HepG2 (cell line): Measurements from ENCODE around the gene UBB. TPM values are rescaled to one million over a fixed set of nuclear protein-coding genes. Genes with fewer than 3 reads are reported as not detected.

Source experiments
- ARHGAP35 ChIP-seq: sonication (generic); formaldehyde crosslinking; IDR thresholded peaks from 2 replicates; pipeline ENCODE4 v1.9.0; 2022; ENCODE audit warnings: mild to moderate bottlenecking, inconsistent platforms, moderate library complexity, missing genetic modification reagents, borderline replicate concordance
- CHD2 ChIP-seq: IDR thresholded peaks from 2 replicates; pipeline ENCODE4 v1.6.1; 2011; ENCODE audit warnings: low read depth, low read length, improper control_type of control experiment
- ELF3 ChIP-seq: IDR thresholded peaks from 2 replicates; pipeline ENCODE4 v1.6.1; 2016; ENCODE audit warnings: missing genetic modification reagents, missing compliant biosample characterization
- ESRRA ChIP-seq: sonication (generic); formaldehyde crosslinking; IDR thresholded peaks from 2 replicates; pipeline ENCODE4 v1.5.1; 2020; ENCODE audit warnings: mild to moderate bottlenecking, low read depth, missing genetic modification reagents
- FOXA1 ChIP-seq, 2 experiments: fragments of 450-650 bp in 1 of 2; sonication (generic) in 1 of 2; formaldehyde crosslinking in 1 of 2; IDR thresholded peaks; 2 replicates each; pipeline versions ENCODE4 v1.4.0 to v1.6.1; 2016 to 2020; ENCODE audit warnings: missing genetic modification reagents in 1 of 2
- FOXP1 ChIP-seq, 2 experiments: fragments of 450-650 bp in 1 of 2; IDR thresholded peaks; 2 replicates each; pipeline ENCODE4 v1.6.1; 2017 to 2018; ENCODE audit warnings: antibody characterized with exemption in 1 of 2
- GLI4 ChIP-seq: sonication (generic); formaldehyde crosslinking; IDR thresholded peaks from 2 replicates; pipeline ENCODE4 v1.5.1; 2020; ENCODE audit warnings: missing genetic modification reagents, mild to moderate bottlenecking, moderate library complexity, borderline replicate concordance
- HDAC1 ChIP-seq: sonication (generic); formaldehyde crosslinking; IDR thresholded peaks from 2 replicates; pipeline ENCODE4 v1.5.1; 2020; ENCODE audit warnings: mild to moderate bottlenecking, missing genetic modification reagents
- IKZF4 ChIP-seq: sonication (generic); formaldehyde crosslinking; IDR thresholded peaks from 2 replicates; pipeline ENCODE4 v1.5.1; 2020; ENCODE audit warnings: borderline replicate concordance, mild to moderate bottlenecking, low read depth, missing genetic modification reagents; ENCODE audit errors: not compliant biosample characterization
- NRL ChIP-seq: sonication (generic); formaldehyde crosslinking; IDR thresholded peaks from 2 replicates; pipeline ENCODE4 v1.5.0; 2020; ENCODE audit warnings: missing genetic modification reagents, mild to moderate bottlenecking, moderate library complexity, borderline replicate concordance
- PAWR ChIP-seq: sonication (generic); formaldehyde crosslinking; IDR thresholded peaks from 2 replicates; pipeline ENCODE4 v1.4.0; 2020; ENCODE audit warnings: missing genetic modification reagents, mild to moderate bottlenecking, borderline replicate concordance
- PCBP1 ChIP-seq: fragments of 200-400 bp; formaldehyde crosslinking; IDR thresholded peaks from 2 replicates; pipeline ENCODE4 v1.6.1; 2017; ENCODE audit warnings: mild to moderate bottlenecking, low read depth, low read length, borderline replicate concordance
- SMARCC2 ChIP-seq: fragments of 450-650 bp; IDR thresholded peaks from 2 replicates; pipeline ENCODE4 v1.6.1; 2017; ENCODE audit warnings: antibody characterized with exemption, mild to moderate bottlenecking
- TAF15 ChIP-seq: fragments of 200-400 bp; formaldehyde crosslinking; IDR thresholded peaks from one replicate; pipeline ENCODE4 v1.6.1; 2018; ENCODE audit warnings: mild to moderate bottlenecking, low read depth, low read length; ENCODE audit not compliant: poor library complexity, severe bottlenecking
- ZNF280D ChIP-seq: sonication (generic); formaldehyde crosslinking; IDR thresholded peaks from 2 replicates; pipeline ENCODE4 v1.5.1; 2020; ENCODE audit warnings: mild to moderate bottlenecking, missing genetic modification reagents
- ZNF282 ChIP-seq: fragments of 450-650 bp; IDR thresholded peaks from 2 replicates; pipeline ENCODE4 v1.6.1; 2018; ENCODE audit not compliant: partially characterized antibody
- ZNF431 ChIP-seq: sonication (generic); formaldehyde crosslinking; IDR thresholded peaks from 2 replicates; pipeline ENCODE4 v1.9.0; 2022; ENCODE audit warnings: missing genetic modification reagents, low read depth, mild to moderate bottlenecking, borderline replicate concordance
- ZNF747 ChIP-seq: sonication (generic); formaldehyde crosslinking; IDR thresholded peaks from 2 replicates; pipeline ENCODE4 v1.8.1; 2023; ENCODE audit warnings: missing genetic modification reagents, mild to moderate bottlenecking, borderline replicate concordance
- ZNF773 ChIP-seq: sonication (generic); formaldehyde crosslinking; IDR thresholded peaks from 2 replicates; pipeline ENCODE4 v1.4.0; 2020; ENCODE audit warnings: missing genetic modification reagents, borderline replicate concordance
- ZNF800 ChIP-seq: sonication (generic); formaldehyde crosslinking; IDR thresholded peaks from 2 replicates; pipeline ENCODE4 v1.4.0; 2020; ENCODE audit warnings: missing genetic modification reagents
- ZNF841 ChIP-seq: sonication (generic); formaldehyde crosslinking; IDR thresholded peaks from 2 replicates; pipeline ENCODE4 v1.8.1; 2023; ENCODE audit warnings: missing genetic modification reagents, borderline replicate concordance
- polyA plus RNA-seq, 8 experiments: library from polyadenylated mRNA; depleted of rRNA in 3 of 8; stranded (reverse) in 7 of 8; unstranded in 1 of 8; fragments of >200 nt; fragmentation: Illumina TruSeq in 4 of 8; extraction: Trizol in 4 of 8; gene quantifications; 2 replicates each; pipeline versions ENCODE4 v1.2.1 to v1.2.3, GENCODE V29; 2011 to 2016; ENCODE audit warnings: low read depth in 4 of 8, missing spikeins in 1 of 8, mixed read lengths in 1 of 8; ENCODE audit not compliant: insufficient read depth in 1 of 8
- total RNA-seq, 5 experiments: library from RNA; depleted of rRNA; stranded (reverse); fragments of >200 nt; fragmentation: Illumina TruSeq; extraction: Trizol; gene quantifications; 2 replicates each; pipeline ENCODE4 v1.2.3, GENCODE V29; 2016; ENCODE audit warnings: low read depth in 1 of 5
- TF ChIP-seq, protein P1 (sequence below): sonication (generic); formaldehyde crosslinking; IDR thresholded peaks from 2 replicates; pipeline ENCODE4 v1.9.0; 2021; ENCODE audit warnings: missing genetic modification reagents, borderline replicate concordance

The UBB gene
- total and polyA plus RNA-seq, 2 of the 13 experiments (the other 11 are each of a cell fraction or from before 2014, with no cell fraction given): 1,130 to 2,066 TPM

- no peak for TF ChIP-seq PCBP1
- 0 out of 2 replicates have a peak, but pooled peaks have one; percentile 46 for TF ChIP-seq ZNF747 (CRISPR knock-in tag)
- TF ChIP-seq ARHGAP35 (CRISPR knock-in tag): 0 out of 2 replicates have a peak, but pooled peaks have one; percentile 18
- no peak for TF ChIP-seq ZNF773 (CRISPR knock-in tag)
- no peak for TF ChIP-seq ZNF282
- no peak for TF ChIP-seq ZNF841 (CRISPR knock-in tag)
- TF ChIP-seq CHD2: no peak
- TF ChIP-seq PAWR (CRISPR knock-in tag): no peak
- no peak for TF ChIP-seq TAF15
- TF ChIP-seq SMARCC2: no peak
- peak; percentile 84 for TF ChIP-seq HDAC1 (CRISPR knock-in tag)
- TF ChIP-seq GLI4 (CRISPR knock-in tag): no peak
- TF ChIP-seq NRL (CRISPR knock-in tag): peak; percentile 55; the same call in 1 of the 2 replicates
- 0 out of 2 replicates have a peak, but pooled peaks have one; percentile 36 for TF ChIP-seq ELF3 (CRISPR knock-in tag)
- TF ChIP-seq IKZF4 (CRISPR knock-in tag): no peak
- no peak for TF ChIP-seq FOXA1 (IDR thresholded peaks at IDR 0.05)
- TF ChIP-seq FOXA1 (CRISPR knock-in tag; IDR thresholded peaks at IDR 0.05): peak; percentile 72; the same call in 1 of the 2 replicates
- no peak for TF ChIP-seq ZNF431
- no peak for TF ChIP-seq ZNF800 (CRISPR knock-in tag)
- TF ChIP-seq, protein P1, sequence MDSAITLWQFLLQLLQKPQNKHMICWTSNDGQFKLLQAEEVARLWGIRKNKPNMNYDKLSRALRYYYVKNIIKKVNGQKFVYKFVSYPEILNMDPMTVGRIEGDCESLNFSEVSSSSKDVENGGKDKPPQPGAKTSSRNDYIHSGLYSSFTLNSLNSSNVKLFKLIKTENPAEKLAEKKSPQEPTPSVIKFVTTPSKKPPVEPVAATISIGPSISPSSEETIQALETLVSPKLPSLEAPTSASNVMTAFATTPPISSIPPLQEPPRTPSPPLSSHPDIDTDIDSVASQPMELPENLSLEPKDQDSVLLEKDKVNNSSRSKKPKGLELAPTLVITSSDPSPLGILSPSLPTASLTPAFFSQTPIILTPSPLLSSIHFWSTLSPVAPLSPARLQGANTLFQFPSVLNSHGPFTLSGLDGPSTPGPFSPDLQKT (CRISPR knock-in tag): no peak
- TF ChIP-seq ZNF280D (CRISPR knock-in tag): no peak
- no peak for TF ChIP-seq FOXP1 (IDR thresholded peaks at IDR 0.05)
- TF ChIP-seq FOXP1 (CRISPR knock-in tag; IDR thresholded peaks at IDR 0.05): peak; percentile 71
- no peak for TF ChIP-seq ESRRA (CRISPR knock-in tag)
Observed at GRCh38 chr17:16425698-16426659, 45.1 kb downstream of the UBB start (continued).
